ENCODE results near the gene MAP7D2.

DNA sequence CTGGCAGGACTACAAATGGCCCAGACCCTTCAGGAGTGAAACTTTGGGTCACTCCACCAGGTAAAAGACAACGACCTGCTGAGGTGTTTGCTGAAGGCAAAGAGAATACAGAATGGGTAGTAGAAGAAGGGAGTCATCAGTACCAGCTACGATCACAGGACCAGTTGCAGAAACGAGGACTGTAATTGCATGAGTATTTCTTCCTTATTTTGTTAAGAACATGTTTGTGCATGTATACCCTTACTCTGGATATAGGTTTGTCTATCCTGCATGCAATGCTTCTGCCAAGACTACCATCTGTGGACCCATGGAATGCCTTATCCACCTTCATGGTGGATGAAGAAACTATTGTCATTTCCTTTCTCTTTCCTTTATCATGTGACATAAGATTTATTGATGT is 77.7 kb downstream of the MAP7D2 start:
- TF ChIP-seq, protein P1, sequence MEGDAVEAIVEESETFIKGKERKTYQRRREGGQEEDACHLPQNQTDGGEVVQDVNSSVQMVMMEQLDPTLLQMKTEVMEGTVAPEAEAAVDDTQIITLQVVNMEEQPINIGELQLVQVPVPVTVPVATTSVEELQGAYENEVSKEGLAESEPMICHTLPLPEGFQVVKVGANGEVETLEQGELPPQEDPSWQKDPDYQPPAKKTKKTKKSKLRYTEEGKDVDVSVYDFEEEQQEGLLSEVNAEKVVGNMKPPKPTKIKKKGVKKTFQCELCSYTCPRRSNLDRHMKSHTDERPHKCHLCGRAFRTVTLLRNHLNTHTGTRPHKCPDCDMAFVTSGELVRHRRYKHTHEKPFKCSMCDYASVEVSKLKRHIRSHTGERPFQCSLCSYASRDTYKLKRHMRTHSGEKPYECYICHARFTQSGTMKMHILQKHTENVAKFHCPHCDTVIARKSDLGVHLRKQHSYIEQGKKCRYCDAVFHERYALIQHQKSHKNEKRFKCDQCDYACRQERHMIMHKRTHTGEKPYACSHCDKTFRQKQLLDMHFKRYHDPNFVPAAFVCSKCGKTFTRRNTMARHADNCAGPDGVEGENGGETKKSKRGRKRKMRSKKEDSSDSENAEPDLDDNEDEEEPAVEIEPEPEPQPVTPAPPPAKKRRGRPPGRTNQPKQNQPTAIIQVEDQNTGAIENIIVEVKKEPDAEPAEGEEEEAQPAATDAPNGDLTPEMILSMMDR (IDR thresholded peaks at IDR 0.05) = no peak
- TF ChIP-seq POLR2A (IDR thresholded peaks at IDR 0.05) (no peak), POLR2AphosphoS5 (IDR thresholded peaks at IDR 0.05) (no peak)

Data from breast epithelium (tissue), 3 donors.